ENCODE results near the gene SPNS2.

Gene SPNS2

GRCh38 chr17:4530799-4531730 lies 32.4 kb downstream of the SPNS2 start:
- no peak for ATAC-seq
- TF ChIP-seq CREB5 (CRISPR knock-in tag; IDR thresholded peaks at IDR 0.05; ENCODE audit: low read depth) = no peak
- no peak for TF ChIP-seq ZC3H10 (CRISPR knock-in tag; IDR thresholded peaks at IDR 0.05)
- TF ChIP-seq ZFP3 (CRISPR knock-in tag; IDR thresholded peaks at IDR 0.05) = no peak
- TF ChIP-seq PATZ1 (CRISPR knock-in tag; IDR thresholded peaks at IDR 0.05; ENCODE audit: borderline replicate concordance) = no peak
- TF ChIP-seq BACH2 (CRISPR knock-in tag; IDR thresholded peaks at IDR 0.05; ENCODE audit: borderline replicate concordance) = no peak
- no peak for TF ChIP-seq ZFP30 (CRISPR knock-in tag; IDR thresholded peaks at IDR 0.05)
- no peak for TF ChIP-seq PPARA (CRISPR knock-in tag; IDR thresholded peaks at IDR 0.05; ENCODE audit: borderline replicate concordance)
- no peak for TF ChIP-seq ZNF565 (CRISPR knock-in tag; conservative IDR thresholded peaks at IDR 0.05; ENCODE audit: low read depth)
- no peak for TF ChIP-seq CSDC2 (CRISPR knock-in tag; IDR thresholded peaks at IDR 0.05)
- no peak for TF ChIP-seq ESRRG (CRISPR knock-in tag; IDR thresholded peaks at IDR 0.05)
- no peak for TF ChIP-seq ARNTL (CRISPR knock-in tag; IDR thresholded peaks at IDR 0.05; ENCODE audit: borderline replicate concordance, low read depth)
- no peak for TF ChIP-seq TSHZ2 (CRISPR knock-in tag; IDR thresholded peaks at IDR 0.05)

DNA sequence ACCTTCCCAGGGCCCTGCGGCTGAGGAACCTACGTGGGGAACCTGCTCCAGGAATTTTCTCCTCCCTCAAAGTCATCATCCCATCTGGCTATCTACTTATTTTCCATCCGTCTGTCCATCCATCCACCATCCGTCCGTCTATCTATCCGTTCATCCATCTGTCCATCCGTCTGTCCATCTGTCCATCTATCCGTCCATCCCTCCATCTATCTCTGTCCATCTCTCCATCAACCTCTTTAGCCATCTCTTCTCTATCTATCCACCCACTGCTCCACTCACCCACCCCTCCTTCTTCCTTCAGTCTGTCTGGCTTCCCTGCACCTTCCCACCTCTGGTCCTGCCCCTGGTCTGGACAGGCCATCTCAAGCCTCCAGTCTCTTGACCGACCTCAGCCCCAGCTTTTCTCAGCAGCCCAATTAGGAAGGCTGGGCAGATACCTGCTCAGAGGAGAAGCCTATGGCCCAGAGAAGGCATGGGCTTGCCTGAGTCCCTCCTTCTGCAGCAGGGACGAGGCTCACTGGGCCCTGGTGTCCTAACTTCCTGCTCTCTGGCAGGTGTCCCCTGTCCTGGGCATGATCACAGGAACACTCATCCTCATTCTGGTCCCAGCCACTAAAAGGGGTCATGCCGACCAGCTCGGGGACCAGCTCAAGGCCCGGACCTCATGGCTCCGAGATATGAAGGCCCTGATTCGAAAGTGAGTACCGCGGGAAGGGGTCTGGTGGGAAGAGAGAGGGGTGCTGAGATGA lies 33.5 kb downstream of the SPNS2 start:
- no peak for ATAC-seq
- TF ChIP-seq RARB (CRISPR knock-in tag; IDR thresholded peaks at IDR 0.05) (no peak), ZFP3 (CRISPR knock-in tag; IDR thresholded peaks at IDR 0.05) (no peak), OSR1 (CRISPR knock-in tag; IDR thresholded peaks at IDR 0.05) (no peak), ESRRG (CRISPR knock-in tag; IDR thresholded peaks at IDR 0.05) (no peak), ZFP30 (CRISPR knock-in tag; IDR thresholded peaks at IDR 0.05) (no peak), TCF4 (CRISPR knock-in tag; IDR thresholded peaks at IDR 0.05; ENCODE audit: borderline replicate concordance) (no peak), CREB5 (CRISPR knock-in tag; IDR thresholded peaks at IDR 0.05; ENCODE audit: low read depth) (no peak), ZNF70 (CRISPR knock-in tag; IDR thresholded peaks at IDR 0.05) (no peak), PPARA (CRISPR knock-in tag; IDR thresholded peaks at IDR 0.05; ENCODE audit: borderline replicate concordance) (no peak), TOX (CRISPR knock-in tag; IDR thresholded peaks at IDR 0.05; ENCODE audit: borderline replicate concordance) (no peak), PATZ1 (CRISPR knock-in tag; IDR thresholded peaks at IDR 0.05; ENCODE audit: borderline replicate concordance) (no peak), CSRNP3 (CRISPR knock-in tag; IDR thresholded peaks at IDR 0.05) (no peak), ISL1 (CRISPR knock-in tag; IDR thresholded peaks at IDR 0.05) (no peak), ZNF565 (CRISPR knock-in tag; conservative IDR thresholded peaks at IDR 0.05; ENCODE audit: low read depth) (no peak), GLIS3 (CRISPR knock-in tag; IDR thresholded peaks at IDR 0.05) (no peak), BACH2 (CRISPR knock-in tag; IDR thresholded peaks at IDR 0.05; ENCODE audit: borderline replicate concordance) (no peak), ARNTL (CRISPR knock-in tag; IDR thresholded peaks at IDR 0.05; ENCODE audit: borderline replicate concordance, low read depth) (no peak)
- TF ChIP-seq, protein P1, sequence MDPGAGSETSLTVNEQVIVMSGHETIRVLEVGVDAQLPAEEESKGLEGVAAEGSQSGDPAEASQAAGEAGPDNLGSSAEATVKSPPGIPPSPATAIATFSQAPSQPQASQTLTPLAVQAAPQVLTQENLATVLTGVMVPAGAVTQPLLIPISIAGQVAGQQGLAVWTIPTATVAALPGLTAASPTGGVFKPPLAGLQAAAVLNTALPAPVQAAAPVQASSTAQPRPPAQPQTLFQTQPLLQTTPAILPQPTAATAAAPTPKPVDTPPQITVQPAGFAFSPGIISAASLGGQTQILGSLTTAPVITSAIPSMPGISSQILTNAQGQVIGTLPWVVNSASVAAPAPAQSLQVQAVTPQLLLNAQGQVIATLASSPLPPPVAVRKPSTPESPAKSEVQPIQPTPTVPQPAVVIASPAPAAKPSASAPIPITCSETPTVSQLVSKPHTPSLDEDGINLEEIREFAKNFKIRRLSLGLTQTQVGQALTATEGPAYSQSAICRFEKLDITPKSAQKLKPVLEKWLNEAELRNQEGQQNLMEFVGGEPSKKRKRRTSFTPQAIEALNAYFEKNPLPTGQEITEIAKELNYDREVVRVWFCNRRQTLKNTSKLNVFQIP (CRISPR knock-in tag; IDR thresholded peaks at IDR 0.05; ENCODE audit: borderline replicate concordance, low read depth) = no peak
